Measurements from ENCODE around the gene GGT5.
"Not testable (repeated sequence)": the region's sequence is repeated elsewhere in the genome, so short reads cannot be mapped to it uniquely, and the experiment has no call there.

The GGT5 gene

DNA sequence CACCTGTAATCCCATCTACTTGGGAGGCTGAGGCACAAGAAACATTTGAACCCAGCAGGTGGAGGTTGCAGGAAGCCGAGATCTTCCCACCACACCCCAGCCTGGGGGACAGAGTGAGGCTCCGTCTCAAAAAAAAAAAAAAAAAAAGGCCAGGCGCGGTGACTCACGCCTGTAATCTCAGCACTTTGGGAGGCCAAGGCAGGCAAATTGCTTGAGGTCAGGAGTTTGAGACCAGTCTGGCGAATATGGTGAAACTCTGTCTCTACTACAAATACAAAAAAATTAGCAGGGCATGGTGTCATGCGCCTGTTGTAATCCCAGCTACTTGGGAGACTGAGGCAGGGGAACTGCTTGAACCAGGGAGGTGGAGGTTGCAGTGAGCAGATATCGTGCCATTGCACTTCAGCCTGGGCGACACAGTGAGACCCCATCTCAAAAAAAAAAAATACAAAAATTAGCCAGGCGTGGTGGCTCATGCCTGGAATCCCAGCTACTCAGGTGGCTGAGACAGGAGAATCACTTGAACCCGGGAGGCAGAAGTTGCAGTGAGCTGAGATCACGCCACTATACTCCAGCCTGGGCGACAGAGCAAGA, 6.7 kb downstream of the GGT5 start:
- not testable (repeated sequence) for DNase-seq (ENCODE audit: low spot score in 2 of 2); H3K36me3 Mint-ChIP-seq (ENCODE audit: insufficient read depth); H3K9me3 Mint-ChIP-seq; H3K27ac Mint-ChIP-seq (ENCODE audit: low read depth); H3K27me3 Mint-ChIP-seq; ATAC-seq (replicated peaks; ENCODE audit: extremely low read depth, poor library complexity, severe bottlenecking); H3K4me3 Mint-ChIP-seq
- peaks cover 13% of the 10 kb centered on the region for H3K4me1 Mint-ChIP-seq

- H3K36me3 Mint-ChIP-seq (ENCODE audit: insufficient read depth) = no peaks in the 10 kb centered on the region
- DNase-seq (ENCODE audit: low spot score in 2 of 2) (no peak), ATAC-seq (replicated peaks; ENCODE audit: extremely low read depth, poor library complexity, severe bottlenecking) (no peak)
- no peaks in the 10 kb centered on the region for H3K27me3 Mint-ChIP-seq
- no peaks in the 10 kb centered on the region for H3K4me1 Mint-ChIP-seq
- no peaks in the 10 kb centered on the region for H3K9me3 Mint-ChIP-seq
- H3K27ac Mint-ChIP-seq (ENCODE audit: low read depth) = no peak overlapping the region
- H3K4me3 Mint-ChIP-seq = no peak overlapping the region
Observed at GRCh38 chr22:24236656-24237055, 8.2 kb downstream of the GGT5 start.

DNA sequence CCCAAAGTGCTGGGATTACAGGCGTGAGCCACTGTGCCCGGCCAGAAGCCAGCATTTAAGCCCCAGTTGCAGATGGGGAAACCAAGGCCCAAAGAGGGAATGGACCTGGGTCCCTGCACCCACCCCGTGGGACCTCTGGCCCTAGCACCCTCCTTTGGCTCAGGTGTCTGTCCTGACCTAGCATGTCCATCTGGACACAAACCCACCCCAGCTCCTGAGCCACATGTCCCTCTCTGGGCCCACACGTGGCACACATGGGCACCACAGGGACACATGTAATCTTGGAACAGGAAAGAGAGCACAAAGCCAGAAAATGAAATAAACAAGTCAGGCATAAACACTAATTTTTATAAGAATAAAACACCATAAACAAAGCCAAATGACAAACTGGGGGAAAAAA, 9.6 kb downstream of the GGT5 start:
- H3K9me3 Mint-ChIP-seq = no peaks in the 10 kb centered on the region
- no peaks in the 10 kb centered on the region for H3K27me3 Mint-ChIP-seq
- H3K4me1 Mint-ChIP-seq = peaks cover 5% of the 10 kb centered on the region
- no peak overlapping the region for H3K27ac Mint-ChIP-seq (ENCODE audit: low read depth)
- no peaks in the 10 kb centered on the region for H3K36me3 Mint-ChIP-seq (ENCODE audit: insufficient read depth)
- no peak overlapping the region for H3K4me3 Mint-ChIP-seq
- ATAC-seq (replicated peaks; ENCODE audit: extremely low read depth, poor library complexity, severe bottlenecking) = no peak
- no peak for DNase-seq (ENCODE audit: low spot score in 2 of 2)

DNA sequence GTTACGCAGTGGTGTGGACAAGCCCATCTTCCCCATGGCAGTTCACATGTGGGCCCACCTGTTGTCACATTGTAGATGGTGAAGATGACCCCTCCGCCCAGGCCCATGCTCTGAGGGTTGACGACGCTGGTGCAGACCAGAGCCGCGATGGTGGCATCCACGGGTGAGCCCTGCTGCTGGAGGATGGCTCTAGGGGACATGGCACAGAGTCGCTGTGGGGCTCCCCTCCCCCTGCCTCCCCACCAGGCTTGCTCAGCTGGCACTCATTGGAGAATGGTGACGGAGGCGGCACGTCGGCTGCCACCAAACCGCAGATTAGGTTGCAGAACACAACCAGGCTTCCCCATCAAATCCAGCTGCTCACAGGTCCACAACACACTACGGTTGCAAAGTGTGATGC, 11.1 kb downstream of the GGT5 start:
- no peak overlapping the region for H3K27ac Mint-ChIP-seq (ENCODE audit: low read depth)
- no peaks in the 10 kb centered on the region for H3K27me3 Mint-ChIP-seq
- H3K4me3 Mint-ChIP-seq = no peak overlapping the region
- DNase-seq (ENCODE audit: low spot score in 2 of 2) = no peak
- no peaks in the 10 kb centered on the region for H3K36me3 Mint-ChIP-seq (ENCODE audit: insufficient read depth)
- H3K9me3 Mint-ChIP-seq = no peaks in the 10 kb centered on the region
- ATAC-seq (replicated peaks; ENCODE audit: extremely low read depth, poor library complexity, severe bottlenecking) = no peak
- H3K4me1 Mint-ChIP-seq = peaks cover 5% of the 10 kb centered on the region

GRCh38 chr22:24233235-24233634, 11.6 kb downstream of the GGT5 start:
- no peaks in the 10 kb centered on the region for H3K9me3 Mint-ChIP-seq
- no peak overlapping the region for H3K27ac Mint-ChIP-seq (ENCODE audit: low read depth)
- no peak for DNase-seq (ENCODE audit: low spot score in 2 of 2)
- no peak for ATAC-seq (replicated peaks; ENCODE audit: extremely low read depth, poor library complexity, severe bottlenecking)
- H3K27me3 Mint-ChIP-seq = no peaks in the 10 kb centered on the region
- peaks cover 5% of the 10 kb centered on the region for H3K4me1 Mint-ChIP-seq
- no peak overlapping the region for H3K4me3 Mint-ChIP-seq
- H3K36me3 Mint-ChIP-seq (ENCODE audit: insufficient read depth) = no peaks in the 10 kb centered on the region

- H3K27me3 Mint-ChIP-seq = no peaks in the 10 kb centered on the region
- H3K4me3 Mint-ChIP-seq = no peak overlapping the region
- ATAC-seq (replicated peaks; ENCODE audit: extremely low read depth, poor library complexity, severe bottlenecking) (no peak), DNase-seq (ENCODE audit: low spot score in 2 of 2) (no peak)
- no peaks in the 10 kb centered on the region for H3K9me3 Mint-ChIP-seq
- no peak overlapping the region for H3K27ac Mint-ChIP-seq (ENCODE audit: low read depth)
- H3K4me1 Mint-ChIP-seq = peaks cover 5% of the 10 kb centered on the region
- H3K36me3 Mint-ChIP-seq (ENCODE audit: insufficient read depth) = no peaks in the 10 kb centered on the region
Observed at GRCh38 chr22:24232725-24233124, 12.2 kb downstream of the GGT5 start.

DNA sequence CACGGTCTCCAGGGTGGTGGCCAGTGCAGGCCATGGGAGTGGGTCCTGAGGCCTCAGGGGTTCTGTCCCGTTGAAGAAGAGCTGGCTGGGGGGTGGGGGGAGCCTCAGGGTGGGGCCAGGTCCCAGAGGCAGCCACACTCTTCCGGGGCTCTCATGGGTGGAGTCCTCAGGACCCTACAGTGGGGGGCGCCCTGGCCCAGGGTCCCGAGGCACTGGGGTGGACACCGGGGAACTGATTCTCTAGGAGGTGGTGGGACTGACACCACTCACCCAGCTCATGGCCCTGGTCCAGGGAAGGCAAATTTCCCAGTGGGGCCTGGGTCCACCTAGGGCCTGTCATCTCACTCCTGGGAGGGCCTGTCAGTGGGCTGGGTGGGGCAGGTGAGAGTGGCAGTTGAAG, 12.8 kb downstream of the GGT5 start:
- Mint-ChIP-seq H3K4me1 (peaks cover 5% of the 10 kb centered on the region), H3K9me3 (no peaks in the 10 kb centered on the region), H3K27ac (ENCODE audit: low read depth) (no peak overlapping the region), H3K27me3 (no peaks in the 10 kb centered on the region), H3K36me3 (ENCODE audit: insufficient read depth) (no peaks in the 10 kb centered on the region), H3K4me3 (no peak overlapping the region)
- no peak for ATAC-seq (replicated peaks; ENCODE audit: extremely low read depth, poor library complexity, severe bottlenecking)
- no peak for DNase-seq (ENCODE audit: low spot score in 2 of 2)

GRCh38 chr22:24231706-24232105, 13.2 kb downstream of the GGT5 start:
- ATAC-seq (replicated peaks; ENCODE audit: extremely low read depth, poor library complexity, severe bottlenecking) (no peak), DNase-seq (ENCODE audit: low spot score in 2 of 2) (no peak)
- Mint-ChIP-seq H3K36me3 (ENCODE audit: insufficient read depth) (no peaks in the 10 kb centered on the region), H3K4me1 (peaks cover 5% of the 10 kb centered on the region), H3K27ac (ENCODE audit: low read depth) (no peak overlapping the region), H3K4me3 (no peak overlapping the region), H3K9me3 (no peaks in the 10 kb centered on the region), H3K27me3 (no peaks in the 10 kb centered on the region)

GRCh38 chr22:24230911-24231656, 13.8 kb downstream of the GGT5 start:
- DNase-seq (ENCODE audit: low spot score in 2 of 2) (peak; percentile 27 to 55), ATAC-seq (replicated peaks; ENCODE audit: extremely low read depth, poor library complexity, severe bottlenecking) (peak; percentile 54)
- no peaks in the 10 kb centered on the region for H3K9me3 Mint-ChIP-seq
- no peak overlapping the region for H3K27ac Mint-ChIP-seq (ENCODE audit: low read depth)
- H3K36me3 Mint-ChIP-seq (ENCODE audit: insufficient read depth) = no peaks in the 10 kb centered on the region
- peaks cover 5% of the 10 kb centered on the region for H3K4me1 Mint-ChIP-seq
- H3K4me3 Mint-ChIP-seq = no peak overlapping the region
- no peaks in the 10 kb centered on the region for H3K27me3 Mint-ChIP-seq

GRCh38 chr22:24225951-24226350, 18.9 kb downstream of the GGT5 start:
- H3K27me3 Mint-ChIP-seq = no peaks in the 10 kb centered on the region
- no peaks in the 10 kb centered on the region for H3K9me3 Mint-ChIP-seq
- no peaks in the 10 kb centered on the region for H3K36me3 Mint-ChIP-seq (ENCODE audit: insufficient read depth)
- H3K4me1 Mint-ChIP-seq = no peaks in the 10 kb centered on the region
- no peak overlapping the region for H3K27ac Mint-ChIP-seq (ENCODE audit: low read depth)
- ATAC-seq (replicated peaks; ENCODE audit: extremely low read depth, poor library complexity, severe bottlenecking) (no peak), DNase-seq (ENCODE audit: low spot score in 2 of 2) (no peak)
- no peak overlapping the region for H3K4me3 Mint-ChIP-seq

GRCh38 chr22:24225044-24225601, 19.8 kb downstream of the GGT5 start:
- Mint-ChIP-seq H3K4me3 (no peak overlapping the region), H3K27me3 (no peaks in the 10 kb centered on the region), H3K9me3 (no peaks in the 10 kb centered on the region)

DNA sequence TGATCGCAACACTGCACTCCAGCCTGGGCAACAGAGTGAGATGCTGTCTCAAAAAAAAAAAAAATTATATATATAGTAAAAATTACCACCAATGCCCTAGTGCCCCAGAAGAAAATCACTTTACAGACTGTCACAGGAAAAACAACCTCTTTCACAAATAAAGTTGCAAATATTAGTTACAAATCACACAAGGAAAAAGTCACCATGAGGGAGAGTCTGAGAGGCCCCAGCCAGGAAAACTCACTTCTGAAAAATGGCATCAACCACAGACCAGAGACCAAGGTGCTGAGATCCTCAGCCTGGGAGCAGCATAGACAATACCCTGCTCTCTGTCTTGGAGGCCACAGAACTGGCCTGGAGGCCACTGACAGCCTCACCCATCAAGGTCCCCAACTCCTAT, 20.4 kb downstream of the GGT5 start:
- DNase-seq (ENCODE audit: low spot score in 2 of 2) = no peak
- Mint-ChIP-seq H3K36me3 (ENCODE audit: insufficient read depth) (no peaks in the 10 kb centered on the region), H3K4me3 (no peak overlapping the region), H3K27me3 (no peaks in the 10 kb centered on the region), H3K27ac (ENCODE audit: low read depth) (no peak overlapping the region), H3K4me1 (no peaks in the 10 kb centered on the region), H3K9me3 (no peaks in the 10 kb centered on the region)
- no peak for ATAC-seq (replicated peaks; ENCODE audit: extremely low read depth, poor library complexity, severe bottlenecking)

More at GRCh38 chr22:24225044-24225601, 19.8 kb downstream of the GGT5 start:
- no peak for ATAC-seq (replicated peaks; ENCODE audit: extremely low read depth, poor library complexity, severe bottlenecking)
- Mint-ChIP-seq H3K4me1 (no peaks in the 10 kb centered on the region), H3K36me3 (ENCODE audit: insufficient read depth) (no peaks in the 10 kb centered on the region), H3K27ac (ENCODE audit: low read depth) (no peak overlapping the region)
- no peak for DNase-seq (ENCODE audit: low spot score in 2 of 2)

- H3K36me3 Mint-ChIP-seq (ENCODE audit: insufficient read depth) = no peaks in the 10 kb centered on the region
- H3K27ac Mint-ChIP-seq (ENCODE audit: low read depth) = no peak overlapping the region
- no peaks in the 10 kb centered on the region for H3K9me3 Mint-ChIP-seq
- H3K27me3 Mint-ChIP-seq = no peaks in the 10 kb centered on the region
- ATAC-seq (replicated peaks; ENCODE audit: extremely low read depth, poor library complexity, severe bottlenecking) (no peak), DNase-seq (ENCODE audit: low spot score in 2 of 2) (no peak)
- no peak overlapping the region for H3K4me3 Mint-ChIP-seq
- no peaks in the 10 kb centered on the region for H3K4me1 Mint-ChIP-seq
Observed at GRCh38 chr22:24219750-24220149, 25.1 kb downstream of the GGT5 start.
